C4-2B (cell line): ENCODE data around the gene SLC6A16.
"Not testable (repeated sequence)": the region's sequence is repeated elsewhere in the genome, so short reads cannot be mapped to it uniquely, and the experiment has no call there.

Experiments
- H3K27ac ChIP-seq: fragments of 450-650 bp; 2 replicates; pipeline ENCODE4 v1.5.1; 2017
- ZFX ChIP-seq: fragments of 450-650 bp; IDR thresholded peaks from 2 replicates; pipeline ENCODE4 v1.6.1; 2017
- TF ChIP-seq, protein P1 (sequence below): fragments of 450-650 bp; conservative IDR thresholded peaks from 2 replicates; pipeline ENCODE4 v1.5.1; 2017; ENCODE audit warnings: mild to moderate bottlenecking

The SLC6A16 gene

DNA sequence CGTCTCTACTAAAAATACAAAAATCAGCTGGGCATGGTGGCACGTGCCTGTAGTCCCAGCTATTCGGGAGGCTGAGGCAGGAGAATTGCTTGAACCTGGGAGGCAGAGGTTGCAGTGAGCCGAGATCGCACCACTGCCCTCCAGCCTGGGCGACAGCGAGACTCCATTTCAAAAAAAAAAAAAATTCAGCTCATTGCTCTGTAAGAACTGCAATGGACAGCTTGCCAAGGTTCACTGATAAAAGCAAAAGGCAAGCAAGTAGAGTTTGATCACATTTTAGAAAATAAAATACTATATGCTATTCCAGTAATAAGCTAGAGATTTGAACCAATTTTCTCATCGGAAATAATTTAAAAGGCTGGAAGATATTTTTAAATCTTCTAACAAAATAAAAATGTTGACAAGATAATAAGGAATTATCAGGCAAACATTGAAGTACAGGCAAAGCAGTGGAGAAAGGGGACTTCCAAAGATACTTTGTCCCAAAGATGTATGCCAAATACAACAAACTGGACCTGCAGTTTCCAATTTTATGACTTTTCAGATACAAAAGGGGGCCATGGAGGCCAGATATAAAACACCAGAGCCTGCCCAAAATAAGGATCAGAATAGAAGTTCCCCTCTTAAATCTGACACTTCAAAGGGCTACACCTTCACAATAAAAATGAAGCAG lies 29.6 kb downstream of the SLC6A16 start:
- TF ChIP-seq ZFX, result no peak
- TF ChIP-seq, protein P1, sequence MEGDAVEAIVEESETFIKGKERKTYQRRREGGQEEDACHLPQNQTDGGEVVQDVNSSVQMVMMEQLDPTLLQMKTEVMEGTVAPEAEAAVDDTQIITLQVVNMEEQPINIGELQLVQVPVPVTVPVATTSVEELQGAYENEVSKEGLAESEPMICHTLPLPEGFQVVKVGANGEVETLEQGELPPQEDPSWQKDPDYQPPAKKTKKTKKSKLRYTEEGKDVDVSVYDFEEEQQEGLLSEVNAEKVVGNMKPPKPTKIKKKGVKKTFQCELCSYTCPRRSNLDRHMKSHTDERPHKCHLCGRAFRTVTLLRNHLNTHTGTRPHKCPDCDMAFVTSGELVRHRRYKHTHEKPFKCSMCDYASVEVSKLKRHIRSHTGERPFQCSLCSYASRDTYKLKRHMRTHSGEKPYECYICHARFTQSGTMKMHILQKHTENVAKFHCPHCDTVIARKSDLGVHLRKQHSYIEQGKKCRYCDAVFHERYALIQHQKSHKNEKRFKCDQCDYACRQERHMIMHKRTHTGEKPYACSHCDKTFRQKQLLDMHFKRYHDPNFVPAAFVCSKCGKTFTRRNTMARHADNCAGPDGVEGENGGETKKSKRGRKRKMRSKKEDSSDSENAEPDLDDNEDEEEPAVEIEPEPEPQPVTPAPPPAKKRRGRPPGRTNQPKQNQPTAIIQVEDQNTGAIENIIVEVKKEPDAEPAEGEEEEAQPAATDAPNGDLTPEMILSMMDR, result no peak

DNA sequence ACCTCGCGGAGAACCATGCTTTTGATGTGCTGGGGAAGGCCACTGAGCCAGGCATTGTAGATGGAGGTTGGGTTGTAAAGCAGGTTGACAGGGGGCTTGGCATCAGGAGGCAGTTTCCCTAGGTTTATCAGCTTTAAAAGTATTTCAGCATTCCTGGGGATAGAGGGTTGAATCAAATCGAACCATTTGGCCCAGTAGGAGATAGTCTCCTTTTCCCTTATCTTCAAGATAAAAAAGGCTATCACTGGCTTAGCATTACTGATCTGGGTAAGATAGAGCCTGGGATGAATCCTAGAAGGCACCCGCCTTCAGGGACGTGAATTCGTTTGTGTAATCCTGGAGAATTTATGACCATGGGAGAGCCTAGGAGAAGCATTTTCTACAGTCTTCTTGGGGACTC lies 30.6 kb downstream of the SLC6A16 start:
- TF ChIP-seq ZFX, result no peak
- TF ChIP-seq, protein P1, result no peak
- no peak overlapping the region for H3K27ac ChIP-seq

More for the DNA sequence above, 29.6 kb downstream of the SLC6A16 start:
- H3K27ac ChIP-seq, result no peak overlapping the region

DNA sequence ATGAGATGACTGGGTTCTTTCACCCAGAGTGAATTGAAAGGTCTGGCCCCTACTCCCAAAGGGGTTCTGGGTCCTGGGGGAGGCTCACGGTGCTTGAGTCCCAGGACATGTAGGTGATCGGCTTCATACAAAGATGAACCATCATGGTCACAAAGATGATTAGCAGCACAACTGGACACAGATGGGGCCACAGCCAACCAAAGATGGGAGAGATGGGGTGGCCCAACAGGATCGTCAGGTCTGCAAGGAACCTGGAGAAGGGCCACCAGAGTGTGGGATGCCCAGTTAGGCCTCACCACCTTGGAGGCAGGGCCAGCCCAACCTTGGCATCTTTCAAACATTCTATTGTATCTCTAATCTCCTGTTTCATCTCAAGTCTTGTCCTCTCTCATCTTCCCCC lies 34.5 kb downstream of the SLC6A16 start:
- no peak for TF ChIP-seq ZFX
- TF ChIP-seq, protein P1, result no peak
- no peak overlapping the region for H3K27ac ChIP-seq

DNA sequence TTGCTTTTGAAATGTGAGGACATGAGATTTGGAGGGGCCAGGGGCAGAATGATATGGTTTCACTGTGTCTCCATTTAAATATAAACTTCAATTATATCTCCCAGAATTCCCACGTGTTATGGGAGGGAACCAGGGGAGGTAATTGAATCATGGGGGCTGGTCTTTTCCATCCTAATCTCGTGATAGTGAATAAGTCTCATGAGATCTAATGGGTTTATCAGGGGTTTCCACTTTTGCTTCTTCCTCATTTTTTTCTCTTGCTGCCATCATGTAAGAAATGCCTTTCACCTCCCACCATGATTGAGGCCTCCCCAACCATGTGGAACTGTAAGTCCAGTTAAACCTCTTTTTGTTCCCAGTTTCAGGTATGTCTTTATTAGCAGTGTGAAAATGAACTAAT lies 35.7 kb downstream of the SLC6A16 start:
- H3K27ac ChIP-seq, result not testable (repeated sequence)

DNA sequence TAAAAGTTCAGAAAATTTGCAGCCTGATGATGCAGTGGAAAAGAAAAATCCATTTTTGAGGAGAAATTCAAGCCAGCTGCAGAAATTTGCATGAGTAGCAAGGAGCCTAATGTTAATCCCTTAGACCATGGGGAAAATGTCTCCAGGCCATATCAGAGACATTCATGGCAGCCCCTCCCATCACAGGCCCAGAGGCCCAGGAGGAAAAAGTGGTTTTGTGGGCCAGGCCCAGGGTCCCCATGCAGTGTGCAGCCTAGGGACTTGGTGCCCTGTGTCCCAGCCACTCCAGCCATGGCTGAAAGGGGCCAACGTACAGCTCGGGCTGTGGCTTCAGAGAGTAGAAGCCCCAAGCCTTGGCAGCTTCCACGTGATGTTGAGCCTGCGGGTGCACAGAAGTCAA lies 36.8 kb downstream of the SLC6A16 start:
- not testable (repeated sequence) for H3K27ac ChIP-seq

DNA sequence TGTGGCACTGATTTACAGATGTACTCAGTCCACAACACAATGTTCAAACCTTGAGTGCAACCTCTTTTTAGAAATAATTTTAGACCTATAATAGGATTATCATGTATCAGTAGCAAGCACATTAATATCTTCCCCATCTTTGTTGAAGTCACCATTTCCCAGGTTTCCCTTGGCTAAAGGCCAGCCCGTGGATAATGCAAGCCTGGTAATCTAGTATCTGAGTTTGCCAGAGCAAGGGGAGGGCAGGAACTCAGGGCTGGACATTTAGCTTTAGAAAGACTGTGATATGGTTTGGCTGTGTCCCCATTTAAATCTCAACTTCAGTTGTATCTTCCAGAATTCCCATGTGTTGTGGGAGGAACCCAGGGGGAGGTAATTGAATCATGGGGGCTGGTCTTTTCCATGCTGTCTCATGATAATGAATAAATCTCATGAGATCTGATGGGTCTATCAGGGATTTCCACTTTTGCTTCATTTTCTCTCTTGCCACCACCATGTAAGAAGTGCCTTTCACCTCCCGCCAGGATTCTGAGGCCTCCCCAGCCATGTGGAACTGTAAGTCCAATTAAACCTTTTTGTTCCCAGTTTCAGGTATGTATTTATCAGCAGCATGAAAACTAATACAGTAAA lies 37.7 kb downstream of the SLC6A16 start:
- no peak overlapping the region for H3K27ac ChIP-seq
- TF ChIP-seq, protein P1, result no peak
- TF ChIP-seq ZFX, result no peak

DNA sequence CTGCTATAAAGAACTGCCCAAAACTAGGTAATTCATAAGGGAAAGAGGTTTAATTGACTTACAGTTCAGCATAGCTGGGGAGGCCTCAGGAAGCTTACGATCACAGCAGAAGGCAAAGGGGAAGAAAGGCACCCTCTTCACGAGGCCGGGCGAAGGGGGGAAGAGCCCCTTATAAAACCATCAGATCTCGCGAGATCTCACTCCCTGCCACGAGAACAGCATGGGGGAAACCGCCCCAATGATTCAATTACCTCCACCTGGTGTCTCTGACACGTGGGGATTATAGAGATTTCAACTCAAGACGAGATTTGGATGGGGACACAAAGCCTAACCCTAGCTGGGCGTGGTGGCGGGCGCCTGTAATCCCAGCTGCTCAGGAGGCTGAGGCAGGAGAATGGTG lies 42.8 kb downstream of the SLC6A16 start:
- TF ChIP-seq ZFX, result no peak
- TF ChIP-seq, protein P1, result no peak

DNA sequence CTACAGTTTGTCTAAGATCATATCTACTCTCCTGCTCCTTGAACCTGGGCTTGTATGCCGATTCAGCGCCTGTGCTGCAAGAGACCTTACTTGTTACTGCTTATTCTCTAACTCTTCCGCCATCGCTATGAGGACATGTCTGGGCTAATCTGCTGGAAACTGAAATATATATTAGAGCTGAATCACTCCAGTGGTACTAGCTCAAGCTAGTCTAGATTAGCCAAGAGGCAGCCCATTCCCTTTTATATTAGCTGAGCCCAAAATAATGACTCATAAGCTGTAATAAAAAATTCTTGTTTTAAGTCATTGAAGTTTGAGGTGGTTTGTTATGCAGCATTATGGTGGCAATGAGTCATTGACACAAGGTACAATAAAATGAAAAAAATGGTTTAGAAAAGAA lies 52.8 kb downstream of the SLC6A16 start:
- no peak overlapping the region for H3K27ac ChIP-seq
- TF ChIP-seq, protein P1, result no peak
- TF ChIP-seq ZFX, result no peak

More for the DNA sequence above, 42.8 kb downstream of the SLC6A16 start:
- no peak overlapping the region for H3K27ac ChIP-seq
